Measurements from ENCODE around the gene CLEC12A.
"Not testable (repeated sequence)": the region's sequence is repeated elsewhere in the genome, so short reads cannot be mapped to it uniquely, and the experiment has no call there.

The CLEC12A gene

DNA sequence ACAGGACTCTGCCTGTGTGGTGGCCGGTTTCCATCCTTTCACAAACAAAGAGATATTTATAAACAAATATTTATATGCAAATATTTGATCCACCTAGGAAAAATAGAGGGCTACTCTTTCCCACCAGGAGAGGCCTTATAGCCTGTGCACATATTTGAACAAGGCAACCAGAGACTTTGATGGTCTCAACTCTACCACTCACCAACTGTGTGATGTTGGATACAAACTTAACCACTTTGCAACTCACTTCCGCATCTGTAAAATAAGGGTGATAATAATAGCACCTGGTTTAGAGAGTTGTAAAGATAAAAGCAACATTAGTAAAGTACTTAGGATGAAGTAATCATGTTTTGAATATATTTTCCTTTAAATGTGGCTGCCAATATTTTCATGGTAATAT is 1.5 kb upstream of the CLEC12A start:
- no peak for DNase-seq (ENCODE audit: low spot score)

DNA sequence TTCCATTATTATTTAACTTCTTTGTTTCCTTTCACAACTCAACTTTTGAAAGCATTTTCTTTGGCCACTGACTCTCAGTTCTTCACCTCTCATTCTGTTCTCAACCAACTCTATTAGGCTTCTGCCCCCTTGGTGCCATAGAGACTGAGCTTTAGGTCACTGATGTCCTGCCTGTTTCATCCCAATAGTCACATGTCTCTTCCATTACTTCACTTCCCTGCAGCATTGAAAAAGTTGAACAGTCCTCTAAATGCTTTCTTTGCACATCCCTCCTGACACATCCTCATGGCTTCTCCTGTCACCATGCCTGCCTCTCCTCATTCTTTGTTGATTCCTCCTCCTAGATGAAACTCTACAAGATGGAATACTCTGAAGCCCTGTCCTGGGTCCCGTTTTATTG is 2.7 kb downstream of the CLEC12A start:
- DNase-seq (ENCODE audit: low spot score): no peak

DNA sequence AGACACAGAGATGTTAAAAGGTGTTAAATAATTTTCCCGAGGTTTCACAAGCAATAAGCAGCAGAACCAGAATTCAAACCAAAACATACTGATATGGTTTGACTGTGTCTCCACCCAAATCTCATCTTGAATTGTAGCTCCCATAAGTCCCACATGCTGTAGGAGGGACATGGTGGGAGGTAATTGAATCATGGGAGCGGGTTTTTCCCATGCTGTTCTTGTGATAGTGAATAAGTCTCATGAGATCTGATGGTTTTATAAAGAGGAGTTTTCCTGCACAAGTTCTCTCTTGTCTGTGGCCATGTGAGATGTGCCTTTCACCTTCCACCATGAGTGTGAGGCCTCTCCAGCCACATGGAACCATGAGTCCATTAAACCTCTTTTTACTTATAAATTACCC is 3.5 kb downstream of the CLEC12A start:
- not testable (repeated sequence) for DNase-seq (ENCODE audit: low spot score)

DNA sequence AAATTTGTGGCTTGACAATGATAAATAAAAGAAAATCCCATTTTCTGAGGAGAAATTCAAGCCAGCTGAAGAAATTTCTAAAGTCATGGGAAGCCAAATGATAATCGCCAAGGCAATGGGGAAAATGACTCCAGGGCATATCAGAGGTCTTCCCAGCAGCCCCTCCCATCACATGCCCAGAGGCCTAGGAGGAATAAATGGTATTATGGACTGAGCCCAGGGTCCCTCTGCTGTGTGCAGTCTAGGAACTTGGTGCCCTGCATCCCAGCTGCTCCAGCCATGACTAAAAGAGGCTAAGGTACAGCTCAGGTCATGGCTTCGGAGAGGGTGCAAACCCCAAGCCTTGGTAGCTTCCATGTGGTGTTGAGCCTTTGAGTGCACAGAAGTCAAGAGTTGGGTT is 4.4 kb downstream of the CLEC12A start:
- no peak for DNase-seq (ENCODE audit: low spot score)

DNA sequence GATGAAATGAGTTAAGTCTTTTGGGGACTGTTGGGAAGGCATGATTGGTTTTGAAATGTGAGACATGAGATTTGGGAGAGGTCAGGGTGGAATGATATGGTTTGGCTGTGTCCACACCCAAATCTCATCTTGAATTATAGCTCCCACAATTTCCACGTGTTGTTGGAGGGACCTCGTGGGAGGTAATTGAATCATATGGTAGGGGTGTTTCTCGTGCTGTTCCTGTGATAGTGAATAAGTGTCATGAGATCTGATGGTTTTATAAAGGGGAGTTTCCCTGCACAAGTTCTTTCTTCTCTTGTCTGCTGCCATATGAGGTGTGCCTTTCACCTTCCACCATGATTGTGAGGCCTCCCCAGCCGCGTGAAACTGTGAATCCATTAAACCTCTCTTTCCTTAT is 5.4 kb downstream of the CLEC12A start:
- not testable (repeated sequence) for DNase-seq (ENCODE audit: low spot score)

DNA sequence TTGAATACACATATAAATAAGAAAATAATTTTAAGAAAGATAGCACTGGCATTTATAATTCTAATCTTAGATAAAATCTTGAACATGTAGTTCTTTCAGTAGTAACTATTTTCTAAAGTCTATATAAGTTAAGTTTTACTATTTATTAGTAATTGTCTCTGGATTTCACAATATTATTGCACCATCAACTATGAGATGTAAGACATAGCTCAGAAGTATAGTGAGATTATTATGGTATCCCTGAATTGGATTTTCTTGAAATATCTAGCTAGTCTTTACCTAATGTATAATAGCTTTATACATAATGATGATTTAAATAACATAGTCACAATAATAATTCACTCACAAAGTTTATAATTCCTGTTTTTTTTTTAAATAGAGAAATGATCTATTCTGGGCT is 6.7 kb downstream of the CLEC12A start:
- DNase-seq (ENCODE audit: low spot score): no peak

DNA sequence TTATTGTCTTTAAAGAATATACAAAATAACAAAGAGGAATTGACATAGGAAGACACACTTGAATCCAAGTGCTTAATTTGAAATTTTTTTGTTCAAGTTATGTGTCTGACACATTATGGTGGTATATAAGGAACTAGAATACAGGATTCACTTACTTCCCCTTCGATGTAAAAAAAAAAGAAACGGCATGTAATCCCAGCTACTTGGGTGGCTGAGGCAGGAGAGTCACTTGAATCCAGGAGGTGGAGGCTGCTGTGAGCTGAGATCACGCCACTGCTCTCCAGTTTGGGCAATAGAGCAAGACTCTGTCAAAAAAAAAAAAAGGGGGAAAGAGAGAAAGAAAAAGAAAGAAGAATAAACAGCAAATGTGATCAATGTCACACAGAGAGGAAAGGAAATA is 8.9 kb downstream of the CLEC12A start:
- no peak for DNase-seq (ENCODE audit: low spot score)

DNA sequence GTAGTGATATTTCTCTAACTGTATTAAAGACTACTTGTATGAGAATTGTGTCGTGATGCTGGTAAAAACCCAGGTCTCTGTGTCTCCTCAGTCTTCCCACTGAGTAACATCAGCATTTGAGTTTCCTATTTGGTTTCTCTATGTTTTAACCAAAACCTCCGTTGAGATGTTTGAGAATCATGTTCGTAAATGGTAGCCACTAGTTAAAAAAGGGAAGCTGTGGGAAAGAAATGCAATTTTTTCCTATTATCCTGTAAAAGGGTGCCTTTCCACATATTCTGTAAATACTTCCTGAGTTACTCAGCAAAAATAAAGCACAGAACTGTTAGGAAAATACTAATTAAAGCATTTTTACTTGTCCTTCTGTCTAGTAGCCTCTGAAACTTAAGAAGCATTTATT is 20.7 kb downstream of the CLEC12A start:
- DNase-seq (ENCODE audit: low spot score): no peak

DNA sequence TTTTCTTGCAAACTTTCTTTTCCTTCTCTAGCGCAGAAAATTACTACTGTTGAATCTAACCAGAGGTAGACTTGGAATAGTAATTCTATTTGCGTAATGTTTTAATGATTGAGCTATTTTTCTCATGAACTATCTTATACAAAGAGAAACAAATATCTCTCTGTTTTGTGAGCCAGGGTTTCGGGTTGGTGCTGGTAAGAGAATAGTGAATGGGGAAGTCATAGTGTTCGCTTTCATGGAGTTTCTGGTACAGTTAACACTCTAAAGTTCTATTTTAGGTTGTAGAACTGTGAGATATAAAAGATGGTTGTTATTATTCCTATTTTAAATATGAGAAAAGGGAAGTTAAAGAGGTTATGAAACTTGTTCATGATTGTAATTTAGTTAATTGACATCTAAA is 21.1 kb downstream of the CLEC12A start:
- DNase-seq (ENCODE audit: low spot score): no peak

DNA sequence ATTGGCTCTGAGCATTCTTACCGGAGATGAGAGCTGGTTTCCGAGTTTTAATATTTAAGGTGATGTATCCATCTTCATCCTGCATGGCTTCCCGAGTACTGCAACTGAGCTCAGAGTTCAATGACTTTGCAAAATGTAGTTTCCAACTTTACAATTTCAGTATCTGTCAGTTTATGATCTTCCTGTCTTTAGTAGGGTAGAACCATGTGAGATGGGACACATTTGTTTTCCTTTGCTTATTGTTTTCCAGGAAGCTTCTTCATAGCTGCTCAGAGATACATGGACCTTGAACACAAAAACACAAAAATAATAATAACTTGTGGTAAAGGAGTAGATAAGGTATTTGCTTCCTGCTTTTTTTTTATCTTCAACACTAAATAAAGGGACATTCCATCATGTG is 27.8 kb downstream of the CLEC12A start, which contains the start of gene CLEC1B:
CLEC1B (minus strand) TSS at position 106 of the 400 bp plus-strand sequence; CDS start at position 85, 21 bp downstream.
- DNase-seq (ENCODE audit: low spot score): no peak

DNA sequence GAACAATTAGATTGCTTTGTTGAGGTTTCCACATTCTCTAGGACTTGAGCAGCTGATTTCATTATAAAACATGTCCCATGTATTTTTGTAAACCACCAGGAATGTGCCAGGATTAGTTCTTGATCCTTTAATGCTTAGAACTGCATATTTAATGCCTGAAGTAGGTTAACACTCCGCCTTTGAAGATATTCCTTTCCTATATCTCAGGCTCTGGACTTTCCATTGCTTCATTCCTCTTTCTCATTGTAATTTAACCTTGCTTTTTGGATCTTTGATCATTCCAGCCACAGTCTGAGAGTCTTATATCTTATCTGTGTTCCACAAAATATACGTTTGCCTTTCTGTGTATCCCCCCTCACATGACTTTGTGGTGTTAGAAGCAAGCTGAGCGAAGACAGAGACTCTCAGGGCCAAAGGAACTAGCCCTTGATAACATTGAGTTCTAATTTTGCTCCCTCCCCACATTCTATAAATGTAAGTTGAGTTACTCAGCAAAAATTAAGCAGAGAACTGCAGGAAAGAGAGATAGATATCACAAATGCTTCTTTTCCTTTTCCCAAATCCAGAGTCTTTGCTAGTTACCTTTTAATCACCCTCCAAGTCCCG is 30.1 kb downstream of the CLEC12A start:
- DNase-seq (ENCODE audit: low spot score): no peak

DNA sequence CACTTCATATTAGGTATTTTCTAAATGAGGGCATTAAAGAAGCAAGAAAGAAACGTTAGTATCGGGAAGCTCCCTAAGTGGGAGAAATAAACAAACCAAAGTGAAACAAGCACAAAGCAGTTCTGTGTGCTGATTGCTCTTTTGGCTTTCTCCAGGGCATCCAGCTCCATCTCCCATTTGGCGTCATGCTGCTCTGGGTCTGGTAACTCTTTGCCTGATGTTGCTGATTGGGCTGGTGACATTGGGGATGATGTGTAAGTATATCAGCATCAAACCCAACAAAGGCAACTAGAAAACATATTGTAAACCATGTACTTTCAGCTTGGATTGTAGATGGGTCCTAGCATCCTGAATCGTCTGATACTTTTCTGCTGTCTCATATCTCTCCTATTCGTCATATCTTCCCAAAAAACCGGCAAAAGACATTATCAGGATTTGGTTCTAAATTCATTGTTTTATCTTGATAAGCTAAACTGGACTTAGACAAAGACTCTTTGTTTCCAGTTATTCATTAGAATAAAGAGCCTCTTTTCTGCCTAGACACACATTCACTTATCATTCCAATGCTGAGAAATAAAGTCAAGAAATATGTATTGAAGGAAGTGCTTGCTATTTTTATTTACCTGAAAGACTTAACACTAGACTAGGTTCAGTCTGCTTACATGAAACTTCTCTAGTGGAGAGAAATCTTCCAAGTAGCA is 41.6 kb downstream of the CLEC12A start:
- no peak for DNase-seq (ENCODE audit: low spot score)

DNA sequence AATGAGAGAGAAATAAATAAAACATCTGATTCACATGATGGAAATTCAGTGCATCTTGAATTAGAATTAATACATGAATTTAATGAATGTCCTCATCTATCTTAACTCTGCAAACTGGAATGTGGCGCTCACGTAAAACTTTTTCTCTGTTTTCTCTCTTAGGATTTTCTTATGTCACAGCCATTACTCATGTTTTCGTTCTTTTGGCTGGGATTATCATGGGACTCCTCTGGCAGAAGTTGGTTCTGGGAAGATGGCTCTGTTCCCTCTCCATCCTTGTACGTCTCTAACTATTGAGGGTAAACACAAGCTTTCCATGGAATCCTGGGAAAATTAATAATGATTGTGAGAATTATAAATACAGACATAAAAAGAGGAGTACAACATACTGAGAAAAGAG is 44.2 kb downstream of the CLEC12A start:
- DNase-seq (ENCODE audit: low spot score): no peak

DNA sequence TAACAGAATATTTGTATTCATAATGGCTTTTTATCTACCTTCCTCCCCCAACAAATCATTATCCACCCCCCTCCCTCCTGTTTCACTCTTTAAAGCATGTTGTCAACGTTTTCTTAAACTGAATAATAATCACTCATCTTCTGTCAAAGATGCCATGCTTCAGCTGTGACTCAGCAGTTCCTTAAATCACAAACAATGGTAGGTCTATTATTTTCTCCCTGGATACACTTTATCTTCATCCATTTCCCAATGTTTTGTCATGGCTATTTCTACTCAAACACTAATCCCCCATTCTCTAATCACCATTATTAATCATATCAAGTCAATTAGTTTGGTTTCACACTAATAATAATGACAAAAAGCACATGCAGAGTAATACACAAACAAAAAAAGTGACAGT is 45.7 kb downstream of the CLEC12A start:
- DNase-seq (ENCODE audit: low spot score): no peak

DNA sequence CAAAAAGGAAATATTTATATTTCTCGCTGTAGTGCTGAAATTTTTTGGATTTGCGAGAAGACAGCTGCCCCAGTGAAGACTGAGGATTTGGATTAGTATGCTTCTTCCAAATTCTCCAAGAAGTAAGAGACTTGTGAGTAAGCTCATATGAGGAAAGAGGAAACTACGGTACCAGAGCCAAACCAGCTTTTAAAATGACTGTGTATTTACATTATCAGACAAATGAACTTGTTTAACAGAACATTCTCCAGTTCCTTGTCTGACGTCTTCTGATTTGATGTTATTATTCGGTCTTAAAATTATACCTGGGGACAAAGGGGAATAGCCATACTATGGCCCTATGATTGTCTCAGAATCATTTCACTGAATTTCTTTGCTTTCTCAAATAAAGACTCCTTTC is 47.2 kb downstream of the CLEC12A start:
- DNase-seq (ENCODE audit: low spot score): no peak

DNA sequence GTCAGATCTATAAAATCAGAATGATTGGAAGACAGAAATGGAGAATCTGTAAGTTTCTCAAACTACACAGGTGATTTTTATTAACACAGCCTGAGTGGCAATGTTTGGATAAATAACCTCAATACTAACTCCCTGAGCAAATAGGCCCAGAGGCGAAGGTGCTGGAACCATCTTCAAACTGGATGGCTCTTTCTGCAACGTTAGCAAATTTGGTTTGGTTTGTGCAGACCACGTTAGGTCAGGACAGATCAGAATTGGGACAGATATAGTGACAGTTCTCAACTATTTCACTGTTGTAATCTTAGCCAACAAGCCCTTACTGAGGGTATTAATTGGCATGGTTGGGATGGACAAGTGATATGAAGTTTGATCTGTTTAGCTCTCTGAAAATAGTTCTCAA is 50.1 kb downstream of the CLEC12A start:
- no peak for DNase-seq (ENCODE audit: low spot score)

DNA sequence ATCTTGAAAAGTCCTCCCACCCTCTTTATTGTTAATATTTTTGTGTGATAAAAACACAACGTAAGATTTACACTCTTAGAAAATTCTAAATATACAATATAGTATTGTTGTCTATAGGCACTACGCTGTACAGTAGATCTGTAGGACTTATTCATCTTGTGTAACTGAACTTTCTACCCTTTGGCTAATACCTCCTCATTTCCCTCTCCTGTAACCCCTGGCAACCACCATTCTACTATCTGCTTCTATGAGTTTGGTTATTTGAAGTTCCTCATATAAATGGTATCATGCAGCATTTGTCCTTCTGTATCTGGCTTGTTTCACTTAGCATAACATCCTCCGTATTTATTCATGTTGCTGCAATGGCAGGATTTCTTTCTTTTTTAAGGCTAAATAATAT is 54.0 kb downstream of the CLEC12A start:
- DNase-seq (ENCODE audit: low spot score): no peak

DNA sequence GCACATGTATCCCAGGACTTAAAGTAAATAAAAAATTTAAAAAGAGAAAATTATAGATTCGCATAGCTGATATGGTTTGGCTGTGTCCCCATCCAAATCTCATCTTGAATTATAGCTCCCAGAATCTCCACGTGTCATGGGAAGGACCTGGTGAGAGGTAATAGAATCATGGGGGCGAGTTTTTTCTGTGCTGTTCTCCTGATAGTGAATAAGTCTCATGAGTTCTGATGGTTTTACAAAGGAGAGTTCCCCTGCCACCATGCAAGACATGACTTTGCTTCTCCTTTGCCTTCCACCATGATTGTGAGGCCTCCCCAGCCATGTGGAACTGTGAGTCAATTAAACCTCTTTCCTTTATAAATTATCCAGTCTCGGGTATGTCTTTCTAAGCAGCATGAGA is 55.5 kb downstream of the CLEC12A start:
- DNase-seq (ENCODE audit: low spot score): not testable (repeated sequence)

DNA sequence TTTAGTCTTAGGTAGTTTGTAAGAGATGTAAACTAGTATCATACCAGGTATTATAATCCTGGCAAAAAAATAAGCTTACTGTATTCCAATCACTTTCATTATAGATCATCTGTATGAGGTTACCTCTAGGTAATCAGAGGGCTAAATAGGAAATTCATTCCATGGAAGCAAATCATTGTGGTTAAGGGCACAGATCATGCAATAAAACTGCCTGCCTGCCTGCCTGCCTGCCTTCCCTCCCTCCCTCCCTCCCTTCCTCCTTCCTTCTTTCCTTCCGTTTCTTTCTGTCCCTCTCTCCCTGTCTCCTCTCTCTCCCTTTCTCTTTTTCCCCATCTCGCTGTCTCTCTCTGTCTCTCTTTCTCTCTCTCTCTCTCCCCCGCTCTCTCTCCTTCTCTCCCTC is 56.1 kb downstream of the CLEC12A start:
- DNase-seq (ENCODE audit: low spot score): no peak

DNA sequence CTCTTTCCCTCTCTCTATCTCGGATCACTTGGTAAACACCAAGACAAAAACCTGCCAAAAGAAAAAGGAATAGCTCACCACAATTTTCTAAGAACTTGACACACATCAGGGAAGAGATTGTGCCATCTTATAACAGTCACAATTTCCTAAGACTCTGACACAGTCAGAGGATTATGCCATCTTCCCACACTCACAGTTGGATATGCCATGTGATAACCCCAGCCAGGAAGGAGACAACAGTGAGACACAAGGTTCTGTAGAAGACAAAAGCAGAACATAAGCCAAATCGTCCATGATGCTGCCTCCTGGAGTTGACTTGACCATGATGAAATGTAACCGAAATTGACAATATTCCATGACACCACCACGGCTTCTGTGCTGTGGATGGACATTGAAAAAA is 56.5 kb downstream of the CLEC12A start:
- DNase-seq (ENCODE audit: low spot score): no peak

DNA sequence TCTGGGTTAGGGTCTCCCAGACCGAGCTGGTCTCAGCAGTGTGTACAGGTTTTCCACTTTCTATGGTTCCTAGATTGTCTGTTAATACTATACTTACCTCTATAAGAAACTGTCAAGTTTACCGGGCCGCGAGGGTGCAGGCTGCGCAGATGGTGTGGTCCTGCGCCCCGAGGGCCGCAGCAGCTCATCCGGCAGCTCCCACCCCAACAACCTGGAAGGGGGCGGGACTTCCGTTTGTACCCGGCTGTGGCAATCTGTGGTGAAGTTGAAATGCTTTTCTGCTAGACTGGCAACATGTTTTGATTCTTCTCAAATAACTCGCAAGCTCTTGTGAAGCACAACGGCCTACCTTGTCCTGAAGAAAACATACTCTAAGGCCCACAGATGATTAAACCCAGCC is 59.2 kb downstream of the CLEC12A start, which contains the start of gene CLEC9A:
CLEC9A (plus strand) TSS at position 237 of the 400 bp plus-strand sequence. CDS start 22,006 bp downstream, outside the sequence.
- no peak for DNase-seq (ENCODE audit: low spot score)

DNA sequence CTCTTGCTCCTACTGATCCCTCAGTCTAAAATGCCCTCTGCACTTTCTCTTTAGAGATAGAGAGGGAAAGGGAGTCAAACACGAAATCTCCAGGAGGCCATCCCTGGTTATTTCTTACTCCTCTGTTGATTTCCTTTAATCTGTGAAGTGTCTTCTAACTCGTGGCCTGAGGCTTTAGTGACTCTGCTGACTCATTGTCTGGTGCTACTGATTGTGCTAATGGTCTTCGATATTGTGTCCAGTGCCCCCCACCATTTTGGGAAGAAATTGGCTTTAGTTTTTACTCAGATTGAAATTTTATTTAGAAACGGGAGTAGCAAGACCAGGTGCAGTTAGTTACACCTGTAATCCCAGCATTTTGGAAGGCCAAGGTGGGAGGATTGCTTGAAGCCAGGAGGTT is 60.1 kb downstream of the CLEC12A start:
- DNase-seq (ENCODE audit: low spot score): no peak

DNA sequence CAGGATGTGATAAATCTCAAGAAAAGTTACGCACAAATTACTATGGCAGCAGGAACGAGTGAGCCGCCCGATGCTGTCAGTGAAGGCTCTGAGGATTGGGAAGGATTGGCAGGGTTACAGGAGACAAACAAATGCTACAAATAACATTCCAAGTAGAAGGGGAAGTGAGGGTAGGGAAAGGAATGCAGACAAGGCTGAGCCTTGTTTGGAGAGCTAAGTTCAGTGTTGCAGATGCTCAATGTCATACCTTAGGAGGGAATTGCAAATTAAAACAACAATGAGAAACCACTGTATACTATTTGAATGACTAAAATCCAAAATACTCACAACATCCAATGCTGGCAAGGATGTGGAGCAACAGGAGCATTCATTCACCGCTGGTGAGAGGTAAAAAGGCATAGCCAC is 60.6 kb downstream of the CLEC12A start:
- peak; percentile 17 for DNase-seq (ENCODE audit: low spot score)
